Measurements from ENCODE around the gene L3HYPDH. TPM values are rescaled to one million over a fixed set of nuclear protein-coding genes. Genes with fewer than 3 reads are reported as not detected.

The L3HYPDH gene
- polyA plus RNA-seq (ENCODE audit: insufficient read length), result 67.4 TPM
- long read RNA-seq, donor 1, transcript L3HYPDH-201 (5 exons, 1,527 nt), result major isoform, 5 of 8 reads
- long read RNA-seq, donor 1, partial matches to known transcripts, result 0 of 8 reads
- long read RNA-seq, donor 1, other reads (novel, unspliced or antisense), result 0 of 8 reads
- long read RNA-seq, donor 2, partial matches to known transcripts, result 0 of 5 reads
- long read RNA-seq, donor 2, other reads (novel, unspliced or antisense), result 0 of 5 reads
- long read RNA-seq, donor 3, transcript L3HYPDH-201 (5 exons, 1,527 nt), result major isoform, 9 of 14 reads
- long read RNA-seq, donor 3, partial matches to known transcripts, result 0 of 14 reads
- long read RNA-seq, donor 3, other reads (novel, unspliced or antisense), result 0 of 14 reads
- long read RNA-seq, donor 4, partial matches to known transcripts, result 0 of 1 reads
- long read RNA-seq, donor 4, other reads (novel, unspliced or antisense), result 0 of 1 reads
- long read RNA-seq, donor 5, transcript L3HYPDH-201 (5 exons, 1,527 nt), result major isoform, 5 of 10 reads
- long read RNA-seq, donor 5, partial matches to known transcripts, result 0 of 10 reads
- long read RNA-seq, donor 5, other reads (novel, unspliced or antisense), result 0 of 10 reads
- long read RNA-seq, donor 6, transcript L3HYPDH-201 (5 exons, 1,527 nt), result major isoform, 7 of 9 reads
- long read RNA-seq, donor 6, partial matches to known transcripts, result 0 of 9 reads
- long read RNA-seq, donor 6, other reads (novel, unspliced or antisense), result 0 of 9 reads
- long read RNA-seq, donor 7, transcript L3HYPDH-201 (5 exons, 1,527 nt), result major isoform, 7 of 10 reads
- long read RNA-seq, donor 7, partial matches to known transcripts, result 0 of 10 reads
- long read RNA-seq, donor 7, other reads (novel, unspliced or antisense), result 0 of 10 reads
- long read RNA-seq, donor 8, partial matches to known transcripts, result 0 of 5 reads
- long read RNA-seq, donor 8, other reads (novel, unspliced or antisense), result 0 of 5 reads

GRCh38 chr14:59483819-59484638 lies at the start of gene L3HYPDH, which contains the start of gene JKAMP:
TSS of gene L3HYPDH (minus strand) at chr14:59484408. CDS start at chr14:59484316, 92 bp downstream.
TSS of gene JKAMP (plus strand) at chr14:59484517. CDS start at chr14:59484590, 73 bp downstream.
- DNase-seq, result peak; percentile 97

GRCh38 chr14:59532419-59532818 lies 48.2 kb upstream of the L3HYPDH start:
- no peak for DNase-seq

- DNase-seq, result no peak
Observed at GRCh38 chr14:59530349-59530748, 46.1 kb upstream of the L3HYPDH start.

DNA sequence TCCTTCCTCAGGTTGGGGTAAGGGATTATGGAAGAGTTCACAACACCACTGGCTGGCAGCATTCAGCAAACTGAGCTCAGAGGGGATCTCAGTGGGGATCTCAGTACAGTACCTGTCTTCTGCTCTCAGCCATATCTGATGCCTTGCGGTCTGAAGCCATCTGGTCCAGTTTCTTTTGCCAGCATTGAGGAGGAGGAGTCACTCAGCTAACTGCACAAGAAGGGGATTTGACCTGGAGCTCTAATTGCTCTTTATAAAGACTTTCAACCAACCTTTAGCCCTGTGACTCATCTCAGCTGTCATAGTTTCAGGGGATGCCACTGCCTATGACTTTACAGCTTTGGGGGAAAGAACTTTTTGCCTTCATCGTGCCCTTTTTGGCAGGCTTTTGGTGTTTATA lies 45.0 kb upstream of the L3HYPDH start:
- DNase-seq, result no peak

DNA sequence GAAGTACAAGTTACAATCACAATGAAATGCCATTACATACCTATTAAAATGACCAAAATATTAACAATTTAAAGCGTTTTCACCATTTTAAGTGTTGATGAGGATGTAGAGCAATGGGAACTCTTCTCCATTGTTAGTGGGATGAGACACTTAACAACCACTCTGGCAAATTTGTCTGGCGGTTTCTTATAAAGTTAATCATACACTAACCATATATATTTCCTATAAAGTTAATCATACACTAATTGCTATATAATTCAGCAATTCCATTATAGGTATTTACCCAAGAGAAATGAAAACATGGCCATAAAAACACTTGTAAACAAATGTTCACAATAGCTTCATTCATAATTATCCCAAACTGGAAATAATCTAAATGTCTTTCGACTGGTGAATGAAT lies 36.0 kb upstream of the L3HYPDH start:
- no peak for DNase-seq

DNA sequence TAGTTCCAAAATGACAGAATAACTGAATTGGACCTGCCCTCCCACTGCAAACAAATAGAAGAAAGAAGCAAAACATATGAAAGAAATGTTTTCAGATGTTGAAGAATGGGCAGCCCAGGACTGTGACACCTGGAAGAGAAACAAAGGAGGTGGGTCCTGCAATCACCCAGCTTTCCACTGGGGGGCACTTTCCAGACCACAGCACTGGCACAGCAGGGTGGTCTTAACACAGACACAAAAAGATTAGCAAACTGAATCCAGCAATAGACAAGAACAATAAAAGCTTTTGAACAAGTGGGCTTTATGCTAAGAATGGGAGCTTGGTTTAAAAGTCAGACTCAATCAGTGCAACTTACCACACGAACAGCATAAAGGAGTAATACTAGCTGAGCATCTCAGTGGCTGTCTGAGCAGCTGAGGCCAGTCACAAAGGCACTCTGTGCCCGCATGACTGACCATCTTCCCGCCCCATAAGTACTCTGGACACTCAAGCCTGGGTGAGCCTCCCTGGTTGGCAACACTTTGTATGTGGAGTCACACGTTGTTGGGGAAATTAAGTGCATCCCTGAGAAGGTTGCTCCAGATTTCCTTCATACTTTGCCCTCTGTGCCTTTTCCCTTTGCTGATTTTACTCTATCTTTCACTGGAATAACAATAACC lies 27.8 kb upstream of the L3HYPDH start:
- peak; percentile 25 for DNase-seq

DNA sequence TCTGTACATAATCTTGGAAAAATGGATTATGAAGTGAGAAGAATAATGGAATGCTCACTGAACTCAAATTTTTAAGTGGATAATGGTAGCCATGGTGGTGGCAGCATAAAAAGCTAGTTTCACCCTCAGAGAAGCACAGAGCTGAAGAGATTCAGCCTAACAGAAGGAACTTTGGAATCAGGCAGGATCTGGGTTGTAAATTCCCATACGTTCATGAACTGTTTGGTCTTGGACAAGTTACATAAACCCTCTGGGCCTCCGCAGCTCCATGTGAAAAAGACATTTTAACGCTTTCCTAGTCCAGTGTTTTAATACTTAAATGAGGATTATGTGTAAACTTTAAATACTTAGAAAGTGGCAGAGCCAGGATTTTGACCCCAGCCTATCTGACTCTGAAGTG lies 26.8 kb upstream of the L3HYPDH start:
- DNase-seq, result peak; percentile 15

GRCh38 chr14:59510001-59510400 lies 25.8 kb upstream of the L3HYPDH start:
- no peak for DNase-seq

DNA sequence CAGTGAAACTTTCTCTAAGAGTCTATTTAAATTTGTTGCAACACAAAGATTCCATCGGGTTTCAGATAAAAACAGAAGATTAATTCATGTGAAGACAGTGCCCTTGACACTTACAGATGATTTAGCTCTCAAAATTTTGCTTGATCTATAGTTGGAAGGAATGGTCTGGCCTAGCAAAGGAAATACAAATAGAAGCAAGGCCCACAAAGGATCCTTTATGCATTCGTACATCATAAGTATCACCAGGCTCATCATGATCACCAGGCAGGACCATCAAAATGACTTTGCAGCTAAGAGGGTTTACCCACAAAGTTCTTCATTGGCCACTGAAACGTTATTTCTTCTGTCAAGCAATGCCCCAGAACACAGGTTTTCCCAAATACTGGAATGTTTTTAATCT lies 24.9 kb upstream of the L3HYPDH start:
- DNase-seq, result no peak

GRCh38 chr14:59507752-59508103 lies 23.5 kb upstream of the L3HYPDH start:
- DNase-seq, result no peak

- peak; percentile 50 for DNase-seq
Observed at GRCh38 chr14:59507063-59507751, 23.0 kb upstream of the L3HYPDH start.

GRCh38 chr14:59503256-59503655 lies 19.0 kb upstream of the L3HYPDH start:
- no peak for DNase-seq

GRCh38 chr14:59500732-59501131 lies 16.5 kb upstream of the L3HYPDH start:
- DNase-seq, result no peak

DNA sequence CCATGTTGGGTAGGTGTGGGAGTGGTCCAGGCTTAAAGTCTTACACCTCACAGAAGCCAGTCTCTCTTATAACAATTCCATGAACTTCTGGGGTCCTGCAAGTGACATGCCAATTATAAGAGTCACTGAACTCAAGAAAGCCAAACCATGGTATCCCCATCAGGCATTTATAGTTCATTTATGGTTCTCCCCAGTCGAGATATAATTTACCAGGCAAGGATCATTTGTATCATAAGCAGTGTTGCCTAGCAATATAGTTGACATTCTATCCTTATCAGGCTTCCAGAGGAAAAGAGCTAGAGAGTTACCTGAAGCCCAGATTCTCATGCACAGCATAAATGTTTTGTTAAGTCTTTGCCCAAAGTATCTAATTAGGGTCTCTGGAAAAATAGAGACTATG lies 8.2 kb upstream of the L3HYPDH start:
- no peak for DNase-seq

DNA sequence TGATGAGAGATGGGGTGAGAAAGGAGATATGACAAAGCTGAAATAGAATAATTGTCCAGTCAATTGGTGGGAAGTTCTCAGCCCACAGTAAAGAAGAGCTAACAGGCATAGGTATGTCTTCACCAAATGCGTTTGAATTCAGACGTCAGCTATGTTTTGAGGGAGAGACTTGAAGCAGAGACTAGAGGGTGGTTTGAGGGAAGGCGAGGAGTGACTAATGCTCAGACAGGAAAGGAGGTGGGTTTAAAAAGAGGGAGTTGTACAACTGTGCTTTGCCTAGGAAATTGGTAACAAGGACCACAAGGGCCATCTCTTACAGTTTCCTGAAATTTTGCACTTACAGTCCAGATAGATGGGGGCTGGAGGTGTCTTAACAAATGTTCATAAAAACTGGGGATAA lies 6.5 kb upstream of the L3HYPDH start:
- DNase-seq, result no peak

- no peak for DNase-seq
Observed at GRCh38 chr14:59484639-59485175, 499 bp upstream of the L3HYPDH start.

DNA sequence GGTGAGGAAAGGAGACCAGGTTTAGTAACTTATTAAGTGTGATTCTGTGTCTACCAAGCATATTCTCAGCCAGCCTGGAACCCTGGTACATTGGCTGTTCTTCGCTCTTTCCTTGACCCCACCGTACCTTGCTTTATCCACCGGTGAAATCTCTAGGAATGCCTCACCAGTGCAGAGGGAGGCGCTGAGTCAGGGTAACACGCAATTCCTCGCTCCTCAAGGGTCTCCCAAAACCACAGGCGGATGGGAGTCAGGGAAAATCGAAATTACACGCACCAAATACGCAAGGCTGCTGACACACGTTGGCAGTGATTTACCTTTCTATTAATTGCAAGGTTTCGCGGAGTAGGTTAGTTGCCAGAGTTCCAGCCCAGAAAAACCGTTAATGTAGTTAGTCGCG lies 845 bp downstream of the L3HYPDH start:
- DNase-seq, result peak; percentile 34

DNA sequence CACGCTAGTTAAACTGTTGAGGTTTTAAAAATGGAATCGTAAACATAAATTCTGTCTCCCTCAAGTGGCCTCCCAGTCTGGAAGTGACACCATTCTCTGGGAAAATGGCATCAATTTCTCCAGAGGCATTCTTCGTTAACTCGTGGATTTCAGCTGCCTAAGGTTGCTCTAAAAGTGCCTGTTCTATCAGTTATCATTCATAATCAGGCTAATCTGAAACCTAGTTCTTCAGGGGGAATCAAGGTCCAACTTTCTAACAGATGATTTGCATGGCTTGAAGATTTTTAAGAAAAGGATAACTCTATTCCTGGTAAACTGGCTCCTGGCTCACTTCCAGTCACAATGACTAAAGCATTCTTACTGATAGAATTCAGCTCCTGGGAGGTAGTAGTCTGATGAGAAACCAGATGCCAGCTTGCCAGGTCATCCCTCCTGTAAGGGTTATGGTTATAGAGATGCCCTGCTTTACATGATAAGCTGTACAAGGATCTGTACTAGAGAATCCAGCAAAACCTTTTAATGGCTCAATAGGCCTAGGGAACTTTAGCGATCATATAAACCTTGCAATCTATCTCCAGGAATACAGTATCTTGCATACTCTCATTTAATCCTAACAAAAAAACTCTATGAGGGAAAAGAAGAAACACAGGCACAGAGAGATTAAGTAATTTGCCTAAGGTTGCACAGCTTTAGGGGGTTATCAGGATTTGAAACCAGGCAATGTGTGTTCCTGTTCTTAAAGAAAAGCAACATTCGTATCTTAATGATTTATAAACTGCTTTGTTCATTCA lies 1.5 kb downstream of the L3HYPDH start:
- no peak for DNase-seq

- DNase-seq, result no peak
Observed at GRCh38 chr14:59481871-59482540, 2.2 kb downstream of the L3HYPDH start.
